Motor neuron (in vitro differentiated cells): Measurements from ENCODE around the gene JPH2. TPM values are rescaled to one million over a fixed set of nuclear protein-coding genes. Genes with fewer than 3 reads are reported as not detected.

Source experiments
- ATAC-seq, 8 experiments: fragments of 200-7000 bp; cut with Tn5 transposase; replicated peaks in 6 of 8; 2 replicates each; pipeline ENCODE4 v1.8.0; 2021; ENCODE audit warnings: mild to moderate bottlenecking in 8 of 8, moderate library complexity in 8 of 8
- H3K27ac ChIP-seq, 2 donors: fragments of 250-450 bp; sonication (Bioruptor Pico); 2 replicates each; pipeline ENCODE4 v1.9.0; 2021; ENCODE audit warnings: antibody characterized with exemption in 2 of 2, mild to moderate bottlenecking in 2 of 2, moderate library complexity in 1 of 2
- H3K4me1 ChIP-seq, 2 donors: fragments of 250-450 bp; sonication (Bioruptor Pico); replicated peaks in 1 of 2; 2 replicates each; pipeline ENCODE4 v1.6.1; 2021; ENCODE audit warnings: antibody characterized with exemption in 2 of 2, mild to moderate bottlenecking in 2 of 2, moderate library complexity in 1 of 2
- H3K4me3 ChIP-seq, 5 donors: fragments of 250-450 bp; sonication (Bioruptor Pico); 2 replicates each; pipeline ENCODE4 v1.9.0; 2021; ENCODE audit warnings: antibody characterized with exemption in 5 of 5, mild to moderate bottlenecking in 5 of 5, moderate library complexity in 4 of 5
- WGBS, 10 experiments: fragments of 450-650 bp; shearing (Covaris generic); methylation state at CpG; one replicate each; pipeline ENCODE4 v1.0.0; 2022; 5-methylcytosine and 5-hydroxymethylcytosine counted together
- in situ Hi-C, 9 experiments: fragments of 400-800 bp; cut with MboI; loops; one replicate each; pipeline ENCODE4 v1.15.0; 2021; ENCODE audit warnings: low sequenced_read_pairs in 9 of 9, low pct_unique_long_range_greater_than_20kb in 2 of 9; ENCODE audit not compliant: unreplicated experiment in 9 of 9
- total RNA-seq, 8 experiments: library from RNA; unstranded; fragments of 300-600 nt; gene quantifications; 2 replicates each; pipeline versions ENCODE4 v1.2.3 to v1.2.4, GENCODE V29; 2022

Gene JPH2
- total RNA-seq, 8 experiments from 2014 or later, result 0.05 to 2.4 (median 0.28) TPM; not detected in 1

- no peak for ATAC-seq
- H3K27ac ChIP-seq, result no peak overlapping the region
- no peak overlapping the region for H3K4me3 ChIP-seq
- in situ Hi-C loops, result loop anchor here in 2 of 9 experiments (10.0 kb wide), 2 partner anchors 315 to 325 kb away; no protein-coding TSS in a partner anchor
- 76 to 100% (median 92%) methylated on average over 3 to 18 of the region's 26 CpGs; no CpG with 5 or more reads in 1 of the 10 experiments for WGBS, 10 experiments
- peaks cover 8 to 18% of the 10 kb centered on the region in 2 donors for H3K4me1 ChIP-seq
These were observed 117.6 kb downstream of the JPH2 start for GRCh38 chr20:44069203-44070011.

GRCh38 chr20:44068316-44069201 lies 118.4 kb downstream of the JPH2 start:
- Histone ChIP-seq H3K27ac (no peak overlapping the region), H3K4me3 (no peak overlapping the region), H3K4me1 (peaks cover 8 to 16% of the 10 kb centered on the region in 2 donors)
- in situ Hi-C loops, result no loop called here
- peak in 3 of 8 experiments; percentile 68 to 78 (median 74) for ATAC-seq
- 50 to 100% (median 83%) methylated on average over 1 to 7 of the region's 30 CpGs; no CpG with 5 or more reads in 3 of the 10 experiments for WGBS, 10 experiments

GRCh38 chr20:44067650-44068081 lies 119.3 kb downstream of the JPH2 start:
- ATAC-seq, result no peak
- Histone ChIP-seq H3K4me1 (peaks cover 2 to 11% of the 10 kb centered on the region in 2 donors), H3K4me3 (no peak overlapping the region), H3K27ac (no peak overlapping the region)
- 92 to 94% (median 93%) methylated on average over 2 to 14 of the region's 15 CpGs; no CpG with 5 or more reads in 7 of the 10 experiments for whole genome bisulfite sequencing, 10 experiments
- in situ Hi-C loops, result no loop called here

- Histone ChIP-seq H3K4me3 (no peak overlapping the region), H3K4me1 (peaks cover 2 to 11% of the 10 kb centered on the region in 2 donors), H3K27ac (no peak overlapping the region)
- 77 to 100% (median 84%) methylated on average over 1 to 7 of the region's 15 CpGs; no CpG with 5 or more reads in 6 of the 10 experiments for WGBS, 10 experiments
- no peak for ATAC-seq
- in situ Hi-C loops, result no loop called here
These were observed 120.1 kb downstream of the JPH2 start for GRCh38 chr20:44066645-44067606.

- no peak overlapping the region for H3K4me3 ChIP-seq
- 100% methylated on average over 1 to 8 of the region's 20 CpGs; no CpG with 5 or more reads in 8 of the 10 experiments for WGBS, 10 experiments
- in situ Hi-C loops, result no loop called here
- peaks cover 2 to 11% of the 10 kb centered on the region in 2 donors for H3K4me1 ChIP-seq
- no peak overlapping the region for H3K27ac ChIP-seq
- no peak for ATAC-seq
These were observed 121.3 kb downstream of the JPH2 start for GRCh38 chr20:44065401-44066340.

GRCh38 chr20:44064501-44065400 lies 122.2 kb downstream of the JPH2 start:
- peaks cover 2 to 11% of the 10 kb centered on the region in 2 donors for H3K4me1 ChIP-seq
- no peak overlapping the region for H3K4me3 ChIP-seq
- no peak overlapping the region for H3K27ac ChIP-seq
- 80 to 100% (median 92%) methylated on average over 1 to 10 of the region's 17 CpGs; no CpG with 5 or more reads in 2 of the 10 experiments for WGBS, 10 experiments
- in situ Hi-C loops, result no loop called here
- ATAC-seq, result no peak

Other genes starting within 250 kb of the JPH2 start
- gene OSER1, start 23.6 kb upstream of the JPH2 start, total RNA-seq, result 10 to 100 TPM; 34.0 to 50.6 (median 37.4) TPM
- gene GDAP1L1, start 60.1 kb upstream of the JPH2 start, total RNA-seq, result 100 to 1,000 TPM in 3 of 8 experiments, 10 to 100 TPM in 2, under 1 TPM in 3; 0.25 to 175 (median 62.2) TPM
- gene FITM2, start 124.0 kb upstream of the JPH2 start, total RNA-seq, result 10 to 100 TPM in 2 of 8 experiments, 1 to 10 TPM in 6; 3.7 to 13.5 (median 5.4) TPM
- not detected for gene R3HDML, start 149.9 kb upstream of the JPH2 start, total RNA-seq
- gene HNF4A, start 168.5 kb upstream of the JPH2 start, total RNA-seq, result under 1 TPM in 6 of 8 experiments, not detected in 2; 0.09 to 0.62 (median 0.17) TPM